ENCODE measurements around the gene LCORL.

- TF ChIP-seq EZH2 (IDR thresholded peaks at IDR 0.05; ENCODE audit: low read depth, unreplicated experiment) (no peak), CTCF (conservative IDR thresholded peaks at IDR 0.05; ENCODE audit: low read depth in 2 of 2) (no peak), POLR2AphosphoS5 (IDR thresholded peaks at IDR 0.05; ENCODE audit: low read depth) (no peak), REST (IDR thresholded peaks at IDR 0.05; ENCODE audit: unreplicated experiment) (no peak), EZH2phosphoT487 (IDR thresholded peaks at IDR 0.05; ENCODE audit: unreplicated experiment) (no peak), ZNF114 (CRISPR knock-in tag; IDR thresholded peaks at IDR 0.05) (no peak), CREB1 (CRISPR knock-in tag; IDR thresholded peaks at IDR 0.05; ENCODE audit: low read depth) (no peak), JUNB (IDR thresholded peaks at IDR 0.05; ENCODE audit: unreplicated experiment) (no peak)
These were observed 205.4 kb downstream of the LCORL start for GRCh38 chr4:17816142-17816541.
